Osteoblast (primary cell): Measurements from ENCODE around the gene JAZF1. TPM values are rescaled to one million over a fixed set of nuclear protein-coding genes. Genes with fewer than 3 reads are reported as not detected.

Experiments
- DNase-seq: peaks from one replicate; pipeline ENCODE4 v3.0.0; 2011; ENCODE audit warnings: low spot score, mixed read lengths; ENCODE audit not compliant: insufficient read length; ENCODE audit errors: missing footprints
- H2AFZ ChIP-seq: 2 replicates; pipeline ENCODE4 v1.6.0; 2011; ENCODE audit warnings: mild to moderate bottlenecking, low read length
- H3K27ac ChIP-seq: 2 replicates; pipeline ENCODE4 v1.5.1; 2011; ENCODE audit warnings: mild to moderate bottlenecking, low read depth, low read length, moderate library complexity
- H3K27me3 ChIP-seq: 2 replicates; pipeline ENCODE4 v1.6.0; 2012; ENCODE audit warnings: mild to moderate bottlenecking, control low read depth, inconsistent platforms, low read length, moderate library complexity; ENCODE audit not compliant: insufficient read depth
- H3K36me3 ChIP-seq: 2 replicates; pipeline ENCODE4 v1.5.1; 2011; ENCODE audit warnings: mild to moderate bottlenecking, low read length, control low read depth, moderate library complexity; ENCODE audit not compliant: insufficient read depth
- H3K4me1 ChIP-seq: 2 replicates; pipeline ENCODE4 v1.5.1; 2011; ENCODE audit warnings: mild to moderate bottlenecking, low read length, control low read depth, moderate library complexity; ENCODE audit not compliant: insufficient read depth
- H3K4me2 ChIP-seq: 2 replicates; pipeline ENCODE4 v1.6.0; 2011; ENCODE audit warnings: mild to moderate bottlenecking, low read length; ENCODE audit not compliant: insufficient read depth
- H3K4me3 ChIP-seq: fragments of 200-600 bp; sonication (generic); 3 replicates; pipeline ENCODE4 v1.5.1; 2012; ENCODE audit warnings: mild to moderate bottlenecking, low read length, inconsistent platforms; ENCODE audit not compliant: insufficient read depth
- H3K79me2 ChIP-seq: 2 replicates; pipeline ENCODE4 v1.6.0; 2012; ENCODE audit warnings: mild to moderate bottlenecking, low read length, control low read depth, inconsistent platforms; ENCODE audit not compliant: insufficient read depth
- H3K9me3 ChIP-seq: 2 replicates; pipeline ENCODE4 v1.5.1; 2011; ENCODE audit warnings: low read depth, low read length, control low read depth
- H4K20me1 ChIP-seq: 2 replicates; pipeline ENCODE4 v1.6.0; 2012; ENCODE audit warnings: mild to moderate bottlenecking, low read length, control low read depth; ENCODE audit not compliant: insufficient read depth
- CTCF ChIP-seq: IDR thresholded peaks from 2 replicates; pipeline ENCODE4 v1.5.1; 2011; ENCODE audit warnings: mild to moderate bottlenecking, low read depth, low read length, moderate library complexity; ENCODE audit errors: extremely low read depth
- total RNA-seq: library from RNA; depleted of rRNA; stranded (reverse); fragments of >200 nt; gene quantifications from 2 replicates; pipeline ENCODE4 v1.2.3, GENCODE V29; 2012

Gene JAZF1
- total RNA-seq, 1 donor = 15.9 TPM

- no peak overlapping the region for H2AFZ ChIP-seq
- H3K27ac ChIP-seq = no peak overlapping the region
- no peak overlapping the region for H3K4me2 ChIP-seq
- TF ChIP-seq CTCF = no peak
- H3K4me3 ChIP-seq = no peak overlapping the region
- no peak for DNase-seq
- H3K9me3 ChIP-seq = no peaks in the 10 kb centered on the region
- no peaks in the 10 kb centered on the region for H4K20me1 ChIP-seq
- no peaks in the 10 kb centered on the region for H3K27me3 ChIP-seq
- H3K79me2 ChIP-seq = no peaks in the 10 kb centered on the region
- peaks cover 22% of the 10 kb centered on the region for H3K4me1 ChIP-seq
- H3K36me3 ChIP-seq = no peaks in the 10 kb centered on the region
Observed at GRCh38 chr7:27914409-27914808, 266.2 kb downstream of the JAZF1 start.

GRCh38 chr7:27912751-27913150 lies 267.8 kb downstream of the JAZF1 start:
- H4K20me1 ChIP-seq = no peaks in the 10 kb centered on the region
- no peak overlapping the region for H2AFZ ChIP-seq
- no peaks in the 10 kb centered on the region for H3K9me3 ChIP-seq
- no peaks in the 10 kb centered on the region for H3K36me3 ChIP-seq
- peaks cover 14% of the 10 kb centered on the region for H3K4me1 ChIP-seq
- no peak overlapping the region for H3K4me3 ChIP-seq
- H3K4me2 ChIP-seq = no peak overlapping the region
- H3K27ac ChIP-seq = no peak overlapping the region
- no peaks in the 10 kb centered on the region for H3K27me3 ChIP-seq
- no peak for DNase-seq
- no peaks in the 10 kb centered on the region for H3K79me2 ChIP-seq
- no peak for TF ChIP-seq CTCF

- no peaks in the 10 kb centered on the region for H3K9me3 ChIP-seq
- H3K27ac ChIP-seq = no peak overlapping the region
- H3K79me2 ChIP-seq = no peaks in the 10 kb centered on the region
- no peaks in the 10 kb centered on the region for H3K27me3 ChIP-seq
- peaks cover 9% of the 10 kb centered on the region for H3K4me1 ChIP-seq
- no peaks in the 10 kb centered on the region for H3K36me3 ChIP-seq
- TF ChIP-seq CTCF = no peak
- no peak overlapping the region for H2AFZ ChIP-seq
- H3K4me3 ChIP-seq = no peak overlapping the region
- no peaks in the 10 kb centered on the region for H4K20me1 ChIP-seq
- H3K4me2 ChIP-seq = no peak overlapping the region
- no peak for DNase-seq
Observed at GRCh38 chr7:27911920-27912319, 268.7 kb downstream of the JAZF1 start.

- Histone ChIP-seq H3K4me1 (peaks cover 9% of the 10 kb centered on the region), H3K4me2 (no peak overlapping the region), H3K4me3 (no peak overlapping the region), H3K79me2 (no peaks in the 10 kb centered on the region), H3K27ac (no peak overlapping the region), H3K9me3 (no peaks in the 10 kb centered on the region), H3K36me3 (no peaks in the 10 kb centered on the region), H2AFZ (no peak overlapping the region), H3K27me3 (no peaks in the 10 kb centered on the region), H4K20me1 (no peaks in the 10 kb centered on the region)
- no peak for TF ChIP-seq CTCF
- DNase-seq = no peak
Observed at GRCh38 chr7:27910326-27910725, 270.3 kb downstream of the JAZF1 start.
